ENCODE data around the gene LZIC. TPM values are rescaled to one million over a fixed set of nuclear protein-coding genes. Genes with fewer than 3 reads are reported as not detected.

LZIC gene
- polyA plus RNA-seq, 1 of the 3 experiments (the other 2 are of a cell fraction): 9.6 TPM

- peaks cover 7% of the 10 kb centered on the region for H3F3A ChIP-seq (replicated peaks; ENCODE audit: insufficient read depth)
- H4K20me1 ChIP-seq (ENCODE audit: insufficient read depth): no peaks in the 10 kb centered on the region
- no peak overlapping the region for H3K27ac ChIP-seq (ENCODE audit: low read depth in 2 of 2, low read length in 1 of 2)
- H3K9me3 ChIP-seq: no peaks in the 10 kb centered on the region
- no peaks in the 10 kb centered on the region for H3K27me3 ChIP-seq (ENCODE audit: insufficient read depth)
- ChIA-PET POLR2A (no interaction called here), CTCF (interaction anchor here (0.6 kb wide), 1 partner anchor 387 kb away, joined by 3 read pairs; no protein-coding TSS in a partner anchor)
- H3K9me2 ChIP-seq: no peaks in the 10 kb centered on the region
- H3K4me2 ChIP-seq: no peak overlapping the region
- no peak for DNase-seq
- no peak overlapping the region for H3K9ac ChIP-seq
- peaks cover 10 to 19% of the 10 kb centered on the region in 2 experiments for H3K36me3 ChIP-seq (replicated peaks in 1 of 2; ENCODE audit: control insufficient read depth in 1 of 2, insufficient read depth in 2 of 2, low read length in 1 of 2)
- 92% methylated on average over 5 of the region's 5 CpGs for WGBS (ENCODE audit: low lambda C conversion rate)
- H3K4me1 ChIP-seq (ENCODE audit: control insufficient read depth in 1 of 2, insufficient read depth in 2 of 2, low read depth in 1 of 2, low read length in 1 of 2): no peaks in the 10 kb centered on the region
- no peak for TF ChIP-seq USF2 (IDR thresholded peaks at IDR 0.05; ENCODE audit: borderline replicate concordance, low read depth, low read length)
- no peak for TF ChIP-seq EZH2phosphoT487 (IDR thresholded peaks at IDR 0.05; ENCODE audit: borderline replicate concordance, low read depth)
- no peak for TF ChIP-seq POLR2AphosphoS5 (IDR thresholded peaks at IDR 0.05; ENCODE audit: low read depth, low read length)
- no peak for TF ChIP-seq FOSL2 (IDR thresholded peaks at IDR 0.05; ENCODE audit: borderline replicate concordance, low read depth)
- TF ChIP-seq USF1 (IDR thresholded peaks at IDR 0.05; ENCODE audit: borderline replicate concordance, low read depth): no peak
- TF ChIP-seq ELF1 (IDR thresholded peaks at IDR 0.05): no peak
- no peak for TF ChIP-seq ZBTB33 (IDR thresholded peaks at IDR 0.05; ENCODE audit: borderline replicate concordance, low read depth)
- no peak for TF ChIP-seq RFX5 (IDR thresholded peaks at IDR 0.05; ENCODE audit: low read length)
- H3K4me3 ChIP-seq (ENCODE audit: low read depth in 2 of 2, low read length in 1 of 2): no peak overlapping the region
- no peaks in the 10 kb centered on the region for H3K79me2 ChIP-seq (ENCODE audit: insufficient read depth)
- H2AFZ ChIP-seq (ENCODE audit: low read depth): no peak overlapping the region
Measured at GRCh38 chr1:9927259-9927658, 15.9 kb downstream of the LZIC start.

GRCh38 chr1:9922342-9922741, 20.8 kb downstream of the LZIC start:
- Histone ChIP-seq H3K4me3 (ENCODE audit: low read depth in 2 of 2, low read length in 1 of 2) (no peak overlapping the region), H3K27me3 (ENCODE audit: insufficient read depth) (no peaks in the 10 kb centered on the region), H3K9ac (no peak overlapping the region), H3K4me2 (no peak overlapping the region), H4K20me1 (ENCODE audit: insufficient read depth) (no peaks in the 10 kb centered on the region), H3K9me3 (no peaks in the 10 kb centered on the region), H3K27ac (ENCODE audit: low read depth in 2 of 2, low read length in 1 of 2) (no peak overlapping the region), H2AFZ (ENCODE audit: low read depth) (no peak overlapping the region), H3K79me2 (ENCODE audit: insufficient read depth) (no peaks in the 10 kb centered on the region), H3F3A (replicated peaks; ENCODE audit: insufficient read depth) (peaks cover 7% of the 10 kb centered on the region), H3K4me1 (ENCODE audit: control insufficient read depth in 1 of 2, insufficient read depth in 2 of 2, low read depth in 1 of 2, low read length in 1 of 2) (no peaks in the 10 kb centered on the region), H3K9me2 (no peaks in the 10 kb centered on the region), H3K36me3 (replicated peaks in 1 of 2; ENCODE audit: control insufficient read depth in 1 of 2, insufficient read depth in 2 of 2, low read length in 1 of 2) (no peaks in the 10 kb centered on the region)
- ChIA-PET CTCF (interaction anchor here (1.8 kb wide), 1 partner anchor 8 kb away, joined by 4 read pairs; no protein-coding TSS in a partner anchor), POLR2A (interaction anchor here (1.0 kb wide), 1 partner anchor 12 kb away, joined by 3 read pairs; the partner anchor contains the start of gene CTNNBIP1)
- 83% methylated on average over 5 of the region's 5 CpGs for WGBS (ENCODE audit: low lambda C conversion rate)
- TF ChIP-seq IRF3 (IDR thresholded peaks at IDR 0.05; ENCODE audit: low read depth, low read length) (no peak), NRF1 (IDR thresholded peaks at IDR 0.05; ENCODE audit: low read depth, low read length) (no peak), TCF12 (IDR thresholded peaks at IDR 0.05) (no peak), ELF1 (IDR thresholded peaks at IDR 0.05) (no peak)
- DNase-seq: no peak

Data from SK-N-SH (cell line).